Sigmoid colon (tissue), 4 donors: ENCODE data around the gene GRM3.

Experiments used
- EP300 ChIP-seq, 4 donors: sonication (generic); formaldehyde crosslinking; IDR thresholded peaks; one replicate each; pipeline ENCODE4 v1.6.1; 2017; ENCODE audit warnings: antibody characterized with exemption in 4 of 4
- POLR2A ChIP-seq, 2 donors: fragments of 450-650 bp; IDR thresholded peaks; one replicate each; pipeline ENCODE4 v1.6.1; 2016; ENCODE audit warnings: antibody characterized with exemption in 2 of 2, mild to moderate bottlenecking in 2 of 2, moderate library complexity in 2 of 2
- POLR2AphosphoS5 ChIP-seq, 4 donors: sonication (generic); formaldehyde crosslinking; IDR thresholded peaks; one replicate each; pipeline ENCODE4 v1.6.1; 2017; ENCODE audit warnings: antibody characterized with exemption in 4 of 4
- TF ChIP-seq, protein P1 (sequence below), 4 experiments: fragments of 450-650 bp in 3 of 4; fragments of 200-600 bp in 1 of 4; IDR thresholded peaks; one replicate each; pipeline ENCODE4 v1.5.1; 2016 to 2019; ENCODE audit warnings: antibody characterized with exemption in 4 of 4, mild to moderate bottlenecking in 3 of 4, moderate library complexity in 2 of 4

DNA sequence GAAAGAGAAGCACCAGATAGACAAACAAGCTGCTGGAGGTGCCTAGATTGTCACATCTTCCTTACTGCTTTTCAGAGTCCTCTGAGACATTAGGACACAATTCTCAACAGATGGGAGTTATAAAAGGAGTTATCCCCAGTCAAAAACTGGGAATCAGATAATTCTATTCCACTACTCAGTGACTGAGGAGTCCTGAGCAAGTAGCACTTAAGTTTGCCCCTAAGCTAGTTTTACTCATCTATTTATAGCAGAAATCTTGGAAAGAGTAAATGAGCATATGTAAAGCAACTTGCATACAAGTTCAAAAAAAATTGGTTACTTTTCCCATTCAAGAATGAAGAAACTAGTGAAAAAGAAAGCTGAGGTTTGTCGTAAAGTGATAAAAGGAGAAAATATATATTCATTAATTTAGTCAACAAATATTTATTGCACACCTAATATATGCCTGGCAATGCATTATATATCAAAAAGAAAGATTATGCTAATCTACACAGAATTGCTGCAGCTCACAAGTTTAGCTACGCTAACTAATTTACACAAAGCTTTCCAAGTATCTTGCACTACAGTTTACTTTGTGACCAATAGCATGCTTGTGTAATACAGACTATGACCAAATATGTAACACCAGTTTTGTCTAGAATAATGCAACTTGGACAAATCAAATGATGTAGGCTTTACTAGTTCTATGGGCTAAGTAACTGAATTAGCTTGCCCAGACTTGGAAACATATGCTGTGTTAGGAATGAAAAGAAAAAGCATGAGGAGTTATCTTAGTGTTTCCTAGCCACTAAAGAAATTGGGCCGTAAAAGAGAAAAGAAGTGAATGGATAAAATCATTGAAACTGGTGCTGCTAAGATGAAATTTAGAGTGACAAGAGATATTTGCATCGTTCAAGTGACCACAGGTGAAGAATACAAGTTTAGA is 106.3 kb downstream of the GRM3 start:
- no peak for TF ChIP-seq POLR2A (IDR thresholded peaks at IDR 0.05)
- TF ChIP-seq, protein P1, sequence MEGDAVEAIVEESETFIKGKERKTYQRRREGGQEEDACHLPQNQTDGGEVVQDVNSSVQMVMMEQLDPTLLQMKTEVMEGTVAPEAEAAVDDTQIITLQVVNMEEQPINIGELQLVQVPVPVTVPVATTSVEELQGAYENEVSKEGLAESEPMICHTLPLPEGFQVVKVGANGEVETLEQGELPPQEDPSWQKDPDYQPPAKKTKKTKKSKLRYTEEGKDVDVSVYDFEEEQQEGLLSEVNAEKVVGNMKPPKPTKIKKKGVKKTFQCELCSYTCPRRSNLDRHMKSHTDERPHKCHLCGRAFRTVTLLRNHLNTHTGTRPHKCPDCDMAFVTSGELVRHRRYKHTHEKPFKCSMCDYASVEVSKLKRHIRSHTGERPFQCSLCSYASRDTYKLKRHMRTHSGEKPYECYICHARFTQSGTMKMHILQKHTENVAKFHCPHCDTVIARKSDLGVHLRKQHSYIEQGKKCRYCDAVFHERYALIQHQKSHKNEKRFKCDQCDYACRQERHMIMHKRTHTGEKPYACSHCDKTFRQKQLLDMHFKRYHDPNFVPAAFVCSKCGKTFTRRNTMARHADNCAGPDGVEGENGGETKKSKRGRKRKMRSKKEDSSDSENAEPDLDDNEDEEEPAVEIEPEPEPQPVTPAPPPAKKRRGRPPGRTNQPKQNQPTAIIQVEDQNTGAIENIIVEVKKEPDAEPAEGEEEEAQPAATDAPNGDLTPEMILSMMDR (IDR thresholded peaks at IDR 0.05), result no peak
- TF ChIP-seq EP300 (IDR thresholded peaks at IDR 0.05), result no peak
- TF ChIP-seq POLR2AphosphoS5 (IDR thresholded peaks at IDR 0.05), result no peak
